Endothelial cell of coronary artery (primary cell): ENCODE measurements around the gene ZNF770. TPM values are rescaled to one million over a fixed set of nuclear protein-coding genes. Genes with fewer than 3 reads are reported as not detected.

Experiments
- total RNA-seq: library from RNA; depleted of rRNA; stranded (reverse); fragments of >200 nt; gene quantifications from 2 replicates; pipeline ENCODE4 v1.2.3, GENCODE V29; 2014

Gene ZNF770, protein sequence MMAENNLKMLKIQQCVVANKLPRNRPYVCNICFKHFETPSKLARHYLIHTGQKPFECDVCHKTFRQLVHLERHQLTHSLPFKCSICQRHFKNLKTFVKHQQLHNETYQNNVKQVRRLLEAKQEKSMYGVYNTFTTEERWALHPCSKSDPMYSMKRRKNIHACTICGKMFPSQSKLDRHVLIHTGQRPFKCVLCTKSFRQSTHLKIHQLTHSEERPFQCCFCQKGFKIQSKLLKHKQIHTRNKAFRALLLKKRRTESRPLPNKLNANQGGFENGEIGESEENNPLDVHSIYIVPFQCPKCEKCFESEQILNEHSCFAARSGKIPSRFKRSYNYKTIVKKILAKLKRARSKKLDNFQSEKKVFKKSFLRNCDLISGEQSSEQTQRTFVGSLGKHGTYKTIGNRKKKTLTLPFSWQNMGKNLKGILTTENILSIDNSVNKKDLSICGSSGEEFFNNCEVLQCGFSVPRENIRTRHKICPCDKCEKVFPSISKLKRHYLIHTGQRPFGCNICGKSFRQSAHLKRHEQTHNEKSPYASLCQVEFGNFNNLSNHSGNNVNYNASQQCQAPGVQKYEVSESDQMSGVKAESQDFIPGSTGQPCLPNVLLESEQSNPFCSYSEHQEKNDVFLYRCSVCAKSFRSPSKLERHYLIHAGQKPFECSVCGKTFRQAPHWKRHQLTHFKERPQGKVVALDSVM
- total RNA-seq = 27.9 and 32.5 TPM in 2 replicates

DNA sequence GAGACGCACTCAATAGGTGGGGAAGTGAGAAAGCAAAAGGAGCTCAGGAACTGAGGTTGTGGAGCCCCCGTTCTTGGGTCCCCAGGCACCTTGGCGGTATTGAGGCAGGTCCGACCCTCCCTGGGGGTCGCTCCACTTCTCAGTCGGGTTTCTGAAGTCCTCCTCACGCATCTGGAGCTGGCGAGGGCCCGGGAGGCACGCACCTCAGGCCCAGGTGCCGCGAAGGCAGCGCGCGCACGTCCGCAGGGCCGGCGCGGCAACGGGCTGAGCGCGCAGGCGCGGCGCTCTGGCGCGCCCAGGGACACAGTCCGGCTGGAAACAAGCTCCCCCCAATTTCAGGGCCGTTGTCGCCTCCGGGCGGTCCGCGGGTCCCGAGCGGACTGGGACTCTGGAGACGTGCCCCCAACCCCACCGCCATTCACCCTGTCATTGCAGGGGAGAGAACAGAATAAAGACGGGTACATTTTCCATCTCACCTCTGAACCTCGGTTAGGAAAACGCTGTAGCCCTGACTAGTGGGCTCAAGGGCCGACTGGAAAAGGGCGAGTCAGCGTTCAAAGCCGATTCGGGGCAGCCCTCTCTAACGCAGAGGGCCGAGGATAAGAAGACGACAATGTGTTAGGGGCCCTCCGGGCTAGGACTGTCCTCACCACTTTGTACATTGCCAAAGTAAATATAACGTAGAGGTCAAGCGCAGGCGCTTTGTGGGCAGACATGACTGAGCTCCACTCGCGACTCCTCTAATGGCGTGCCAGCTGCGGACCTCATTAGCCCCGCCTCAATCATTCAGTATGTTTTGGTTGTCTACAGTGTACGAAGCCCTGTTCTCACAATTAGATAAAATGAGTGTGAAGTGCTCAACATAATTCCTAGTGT, at the start of gene ZNF770:
TSS of gene ZNF770 (minus strand) at position 261 of the 876 bp plus-strand sequence. CDS start 4,853 bp downstream, outside the sequence.

DNA sequence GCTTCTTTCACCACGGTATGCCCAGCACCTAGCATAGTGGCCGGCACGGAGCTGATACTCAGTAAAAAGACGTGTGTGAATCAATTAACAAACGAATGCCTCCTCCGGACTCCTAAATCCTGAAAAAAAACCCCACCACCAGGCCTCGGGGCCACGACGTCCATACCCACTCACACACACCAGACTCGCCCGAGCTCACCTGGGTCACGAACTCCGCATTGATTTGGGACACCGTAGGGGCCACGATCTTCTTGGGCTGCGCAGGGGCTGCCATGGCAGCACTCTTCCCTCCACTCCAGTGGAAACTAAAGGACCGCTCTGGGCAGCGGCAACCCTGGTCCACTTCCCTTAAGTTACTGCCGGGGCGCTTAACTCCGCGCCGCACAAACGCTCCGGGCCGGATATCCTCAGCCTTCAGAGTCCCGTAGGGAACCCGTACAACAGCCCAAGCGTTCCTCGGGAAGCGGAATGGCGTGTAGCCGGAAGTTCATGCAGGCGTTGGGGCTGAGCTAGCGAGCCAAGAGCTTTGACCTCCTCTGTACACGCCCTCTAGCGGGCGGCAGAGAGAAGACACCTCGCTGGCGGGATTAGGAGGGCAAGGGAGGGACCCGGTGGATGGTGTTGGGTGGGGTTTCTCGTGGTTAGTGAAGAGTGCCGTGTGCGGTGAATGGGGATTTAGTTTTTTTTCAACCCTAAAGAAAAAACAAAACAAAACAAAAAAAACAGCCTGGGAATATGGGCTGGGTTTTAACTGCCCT, 18.6 kb downstream of the ZNF770 start, which contains the start of gene AQR:
TSS of gene AQR (minus strand) at position 403 of the 758 bp plus-strand sequence. CDS start at position 274, 129 bp downstream.

Other genes with a start within 250 kb of the ZNF770 start
- gene GJD2, start 233.3 kb downstream of the ZNF770 start, total RNA-seq = not detected in 2 replicates
- gene ACTC1, start 192.7 kb downstream of the ZNF770 start, total RNA-seq = not detected in 2 replicates
- gene AQR, start 18.5 kb downstream of the ZNF770 start, total RNA-seq = 20.1 and 21.6 TPM in 2 replicates
- gene NANOGP8, start 97.0 kb upstream of the ZNF770 start, total RNA-seq = not detected in 2 replicates